ENCODE results near the gene RCAN1. TPM values are rescaled to one million over a fixed set of nuclear protein-coding genes. Genes with fewer than 3 reads are reported as not detected.

RCAN1 gene
- polyA plus RNA-seq, 3 donors: 5.2 to 17.5 (median 15.1) TPM

GRCh38 chr21:34593954-34594531 is 20.9 kb downstream of the RCAN1 start:
- Mint-ChIP-seq H3K9me3 (no peaks in the 10 kb centered on the region), H3K27ac (no peak overlapping the region), H3K4me3 (no peak overlapping the region), H3K4me1 (peaks cover 8% of the 10 kb centered on the region), H3K27me3 (ENCODE audit: low read depth in 3 of 3) (no peaks in the 10 kb centered on the region), H3K36me3 (peaks cover 11 to 16% of the 10 kb centered on the region in 2 donors)
- no peak for TF ChIP-seq CTCF (IDR thresholded peaks at IDR 0.05)
- no peak for DNase-seq
- H3K27me3 ChIP-seq (ENCODE audit: control insufficient read depth in 2 of 2, insufficient read depth in 2 of 2, low read length in 2 of 2): no peaks in the 10 kb centered on the region
- H3K79me2 ChIP-seq (ENCODE audit: insufficient read depth, low read length): peaks cover 4% of the 10 kb centered on the region
- 96% methylated on average over 6 of the region's 12 CpGs for WGBS (ENCODE audit: insufficient coverage)
- no peaks in the 10 kb centered on the region for H3K4me1 ChIP-seq (ENCODE audit: control insufficient read depth in 1 of 2, insufficient read depth in 2 of 2, low read length in 2 of 2)
- no peak overlapping the region for H3K4me2 ChIP-seq (replicated peaks; ENCODE audit: extremely low read depth, low read length, poor library complexity, severe bottlenecking)
- H3K9ac ChIP-seq (ENCODE audit: insufficient read depth, low read length, poor library complexity, severe bottlenecking): no peak overlapping the region
- H3K36me3 ChIP-seq (replicated peaks in 1 of 2; ENCODE audit: control insufficient read depth in 1 of 2, insufficient read depth in 2 of 2, low read length in 2 of 2): peaks cover 0 to 12% of the 10 kb centered on the region in 2 donors
- intact Hi-C loops (cut with micrococcal nuclease): no loop called here
- H3K27ac ChIP-seq (ENCODE audit: low read depth in 1 of 2, low read length in 2 of 2): no peak overlapping the region
- H4K20me1 ChIP-seq (ENCODE audit: insufficient read depth, low read length): peaks cover 13% of the 10 kb centered on the region
- no peak overlapping the region for H2AFZ ChIP-seq (ENCODE audit: insufficient read depth, low read depth, low read length, poor library complexity, severe bottlenecking)
- no peaks in the 10 kb centered on the region for H3K9me3 ChIP-seq (replicated peaks in 1 of 2; ENCODE audit: control insufficient read depth in 1 of 2, insufficient read depth in 1 of 2, low read length in 2 of 2)
- H3K4me3 ChIP-seq (replicated peaks in 1 of 3; ENCODE audit: low read depth in 2 of 3, low read length in 3 of 3): no peak overlapping the region

- Mint-ChIP-seq H3K9me3 (no peaks in the 10 kb centered on the region), H3K36me3 (peaks cover 12 to 18% of the 10 kb centered on the region in 2 donors), H3K4me3 (no peak overlapping the region), H3K27ac (peak overlapping the region in 1 of 7 donors; percentile 43), H3K4me1 (peaks cover 8% of the 10 kb centered on the region), H3K27me3 (ENCODE audit: low read depth in 3 of 3) (no peaks in the 10 kb centered on the region)
- no peak overlapping the region for H3K4me3 ChIP-seq (replicated peaks in 1 of 3; ENCODE audit: low read depth in 2 of 3, low read length in 3 of 3)
- H3K4me2 ChIP-seq (replicated peaks; ENCODE audit: extremely low read depth, low read length, poor library complexity, severe bottlenecking): no peak overlapping the region
- no peaks in the 10 kb centered on the region for H3K4me1 ChIP-seq (ENCODE audit: control insufficient read depth in 1 of 2, insufficient read depth in 2 of 2, low read length in 2 of 2)
- no peaks in the 10 kb centered on the region for H3K27me3 ChIP-seq (ENCODE audit: control insufficient read depth in 2 of 2, insufficient read depth in 2 of 2, low read length in 2 of 2)
- TF ChIP-seq CTCF (IDR thresholded peaks at IDR 0.05): no peak
- H3K79me2 ChIP-seq (ENCODE audit: insufficient read depth, low read length): peaks cover 4% of the 10 kb centered on the region
- no peak overlapping the region for H2AFZ ChIP-seq (ENCODE audit: insufficient read depth, low read depth, low read length, poor library complexity, severe bottlenecking)
- no peak overlapping the region for H3K9ac ChIP-seq (ENCODE audit: insufficient read depth, low read length, poor library complexity, severe bottlenecking)
- peaks cover 13% of the 10 kb centered on the region for H4K20me1 ChIP-seq (ENCODE audit: insufficient read depth, low read length)
- DNase-seq: no peak
- H3K36me3 ChIP-seq (replicated peaks in 1 of 2; ENCODE audit: control insufficient read depth in 1 of 2, insufficient read depth in 2 of 2, low read length in 2 of 2): peaks cover 0 to 12% of the 10 kb centered on the region in 2 donors
- WGBS (ENCODE audit: insufficient coverage): 100% methylated on average over 4 of the region's 5 CpGs
- H3K27ac ChIP-seq (ENCODE audit: low read depth in 1 of 2, low read length in 2 of 2): no peak overlapping the region
- no peaks in the 10 kb centered on the region for H3K9me3 ChIP-seq (replicated peaks in 1 of 2; ENCODE audit: control insufficient read depth in 1 of 2, insufficient read depth in 1 of 2, low read length in 2 of 2)
- intact Hi-C loops (cut with micrococcal nuclease): no loop called here
Measured at GRCh38 chr21:34593423-34593822, 21.5 kb downstream of the RCAN1 start.
